Colonic mucosa (tissue), 4 donors: ENCODE measurements around the gene IL4I1. TPM values are rescaled to one million over a fixed set of nuclear protein-coding genes. Genes with fewer than 3 reads are reported as not detected.

ENCODE experiments used
- DNase-seq: peaks from one replicate; pipeline ENCODE4 v3.0.0-alpha.2; 2020
- H3K27ac ChIP-seq: fragments of 200-600 bp; one replicate; pipeline ENCODE4 v1.8.0; 2021
- H3K27me3 ChIP-seq: fragments of 200-600 bp; one replicate; pipeline ENCODE4 v1.8.0; 2021
- H3K36me3 ChIP-seq: fragments of 200-600 bp; one replicate; pipeline ENCODE4 v1.8.0; 2021
- H3K4me1 ChIP-seq: fragments of 200-600 bp; one replicate; pipeline ENCODE4 v1.8.0; 2021; ENCODE audit warnings: mild to moderate bottlenecking
- H3K4me3 ChIP-seq: fragments of 200-600 bp; one replicate; pipeline ENCODE4 v1.8.0; 2021
- H3K9ac ChIP-seq, 2 donors: one replicate each; pipeline ENCODE4 v1.7.0; 2013; ENCODE audit warnings: control low read depth in 2 of 2, low read depth in 2 of 2, low read length in 2 of 2
- H3K9me3 ChIP-seq: fragments of 200-600 bp; one replicate; pipeline ENCODE4 v1.8.0; 2021
- intact Hi-C: fragments of 100-400 bp; cut with DNase I; formaldehyde crosslinking; loops from one replicate; pipeline ENCODE4 v1.14.1; 2022
- total RNA-seq, 2 donors: library from RNA; stranded (reverse); fragmentation: NEBNext Ultra II Directional in 1 of 2; extraction: Animal tissue kit (Norgen Biotek cat#: 25700) in 1 of 2; gene quantifications; one replicate each; pipeline ENCODE4 v1.2.1, GENCODE V29; 2021
- TF ChIP-seq, protein P1 (sequence below): fragments of 200-600 bp; IDR thresholded peaks from one replicate; pipeline ENCODE4 v1.8.0; 2022; ENCODE audit warnings: antibody characterized with exemption, mild to moderate bottlenecking
- donor health status: healthy.
- donor health status: DM: no; HTN: no; CAD: no.
- donor health status: DM: no; HTN: no; CAD: no.

Gene IL4I1
- total RNA-seq, 2 donors from 2014 or later, result 1.0 to 2.4 TPM

DNA sequence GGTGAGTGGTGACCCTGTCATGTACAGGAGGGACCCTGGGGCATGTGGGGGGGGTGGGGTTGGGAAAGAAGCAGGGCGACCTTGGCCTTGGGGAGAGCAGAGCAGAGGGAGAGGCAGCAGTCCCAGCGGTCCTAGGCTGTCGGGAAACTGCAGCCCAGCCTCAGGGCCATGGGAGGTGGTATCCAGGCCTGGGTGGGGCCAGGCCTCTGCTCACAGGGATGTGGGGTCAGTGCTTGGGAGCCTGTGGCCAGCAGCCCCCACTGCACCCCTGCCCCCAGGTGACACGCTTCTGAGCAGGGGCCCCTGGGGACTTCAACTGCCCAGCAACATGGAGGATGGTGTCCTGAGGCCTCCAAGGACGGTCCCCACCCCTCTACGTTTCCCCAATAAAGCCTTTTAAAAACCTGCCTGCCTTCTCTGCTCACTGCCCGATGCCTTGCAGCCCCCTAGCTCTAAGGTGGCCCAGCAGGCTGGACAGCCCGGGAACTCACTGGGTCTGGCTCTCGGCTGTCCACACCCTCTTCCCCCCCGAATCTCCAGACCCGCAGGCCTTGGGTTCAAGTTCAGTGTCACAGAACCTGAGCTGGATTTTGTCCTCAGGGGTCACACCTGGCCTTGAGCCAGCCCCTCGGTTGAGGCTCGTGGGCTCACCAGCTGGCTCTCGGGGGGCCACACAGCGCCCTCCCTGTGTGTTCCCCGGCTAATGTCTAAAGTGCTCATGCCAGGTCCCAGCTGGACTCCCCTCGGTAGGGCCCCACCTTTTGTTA is 36.2 kb downstream of the IL4I1 start:
- no peak for DNase-seq
- H3K4me1 ChIP-seq, result peaks cover 5% of the 10 kb centered on the region
- no peaks in the 10 kb centered on the region for H3K27me3 ChIP-seq
- intact Hi-C loops, result loop anchor here (10.0 kb wide), 1 partner anchor 46 kb away; the partner anchor contains the start of genes FUZ and MED25
- TF ChIP-seq, protein P1, sequence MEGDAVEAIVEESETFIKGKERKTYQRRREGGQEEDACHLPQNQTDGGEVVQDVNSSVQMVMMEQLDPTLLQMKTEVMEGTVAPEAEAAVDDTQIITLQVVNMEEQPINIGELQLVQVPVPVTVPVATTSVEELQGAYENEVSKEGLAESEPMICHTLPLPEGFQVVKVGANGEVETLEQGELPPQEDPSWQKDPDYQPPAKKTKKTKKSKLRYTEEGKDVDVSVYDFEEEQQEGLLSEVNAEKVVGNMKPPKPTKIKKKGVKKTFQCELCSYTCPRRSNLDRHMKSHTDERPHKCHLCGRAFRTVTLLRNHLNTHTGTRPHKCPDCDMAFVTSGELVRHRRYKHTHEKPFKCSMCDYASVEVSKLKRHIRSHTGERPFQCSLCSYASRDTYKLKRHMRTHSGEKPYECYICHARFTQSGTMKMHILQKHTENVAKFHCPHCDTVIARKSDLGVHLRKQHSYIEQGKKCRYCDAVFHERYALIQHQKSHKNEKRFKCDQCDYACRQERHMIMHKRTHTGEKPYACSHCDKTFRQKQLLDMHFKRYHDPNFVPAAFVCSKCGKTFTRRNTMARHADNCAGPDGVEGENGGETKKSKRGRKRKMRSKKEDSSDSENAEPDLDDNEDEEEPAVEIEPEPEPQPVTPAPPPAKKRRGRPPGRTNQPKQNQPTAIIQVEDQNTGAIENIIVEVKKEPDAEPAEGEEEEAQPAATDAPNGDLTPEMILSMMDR, result no peak
- no peaks in the 10 kb centered on the region for H3K9me3 ChIP-seq
- peaks cover 11% of the 10 kb centered on the region for H3K36me3 ChIP-seq
- H3K27ac ChIP-seq, result no peak overlapping the region
- H3K4me3 ChIP-seq, result no peak overlapping the region
- no peak overlapping the region for H3K9ac ChIP-seq

DNA sequence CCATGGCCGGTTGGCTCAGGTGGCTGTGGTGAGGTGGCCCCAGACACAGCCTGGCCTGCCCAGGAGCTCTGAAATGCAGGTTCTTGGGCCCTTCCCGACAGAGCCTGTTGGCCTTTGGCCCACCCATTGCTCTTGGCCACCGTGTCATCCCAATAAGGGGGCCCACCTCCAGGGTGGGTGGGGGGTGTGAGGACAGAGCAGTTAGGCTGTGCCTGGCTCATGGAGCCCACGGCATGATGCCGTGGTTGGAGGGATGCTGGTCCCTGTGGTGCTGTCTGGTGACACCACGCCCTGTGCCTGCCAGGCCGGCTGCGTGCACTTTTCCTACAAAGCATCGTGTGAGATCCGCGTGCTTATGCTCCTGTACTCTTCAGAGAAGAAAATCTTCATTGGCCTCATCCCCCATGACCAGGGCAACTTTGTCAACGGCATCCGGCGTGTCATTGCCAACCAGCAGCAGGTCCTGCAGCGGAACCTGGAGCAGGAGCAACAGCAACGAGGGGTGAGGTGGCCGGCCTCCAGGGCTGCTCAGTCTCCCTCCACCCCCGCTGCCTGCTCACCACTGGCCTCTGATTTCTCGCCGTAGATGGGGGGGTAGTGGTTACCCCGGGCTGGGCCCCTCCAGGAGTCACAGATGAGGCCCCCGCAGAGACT is 36.9 kb downstream of the IL4I1 start:
- H3K4me3 ChIP-seq, result no peak overlapping the region
- H3K9ac ChIP-seq, result no peak overlapping the region
- H3K9me3 ChIP-seq, result no peaks in the 10 kb centered on the region
- H3K27ac ChIP-seq, result no peak overlapping the region
- H3K27me3 ChIP-seq, result no peaks in the 10 kb centered on the region
- peaks cover under 1% of the 10 kb centered on the region for H3K4me1 ChIP-seq
- intact Hi-C loops, result loop anchor here (10.0 kb wide), 1 partner anchor 45 kb away; the partner anchor contains the start of genes FUZ and MED25
- H3K36me3 ChIP-seq, result peaks cover 11% of the 10 kb centered on the region
- TF ChIP-seq, protein P1, result no peak
- no peak for DNase-seq

DNA sequence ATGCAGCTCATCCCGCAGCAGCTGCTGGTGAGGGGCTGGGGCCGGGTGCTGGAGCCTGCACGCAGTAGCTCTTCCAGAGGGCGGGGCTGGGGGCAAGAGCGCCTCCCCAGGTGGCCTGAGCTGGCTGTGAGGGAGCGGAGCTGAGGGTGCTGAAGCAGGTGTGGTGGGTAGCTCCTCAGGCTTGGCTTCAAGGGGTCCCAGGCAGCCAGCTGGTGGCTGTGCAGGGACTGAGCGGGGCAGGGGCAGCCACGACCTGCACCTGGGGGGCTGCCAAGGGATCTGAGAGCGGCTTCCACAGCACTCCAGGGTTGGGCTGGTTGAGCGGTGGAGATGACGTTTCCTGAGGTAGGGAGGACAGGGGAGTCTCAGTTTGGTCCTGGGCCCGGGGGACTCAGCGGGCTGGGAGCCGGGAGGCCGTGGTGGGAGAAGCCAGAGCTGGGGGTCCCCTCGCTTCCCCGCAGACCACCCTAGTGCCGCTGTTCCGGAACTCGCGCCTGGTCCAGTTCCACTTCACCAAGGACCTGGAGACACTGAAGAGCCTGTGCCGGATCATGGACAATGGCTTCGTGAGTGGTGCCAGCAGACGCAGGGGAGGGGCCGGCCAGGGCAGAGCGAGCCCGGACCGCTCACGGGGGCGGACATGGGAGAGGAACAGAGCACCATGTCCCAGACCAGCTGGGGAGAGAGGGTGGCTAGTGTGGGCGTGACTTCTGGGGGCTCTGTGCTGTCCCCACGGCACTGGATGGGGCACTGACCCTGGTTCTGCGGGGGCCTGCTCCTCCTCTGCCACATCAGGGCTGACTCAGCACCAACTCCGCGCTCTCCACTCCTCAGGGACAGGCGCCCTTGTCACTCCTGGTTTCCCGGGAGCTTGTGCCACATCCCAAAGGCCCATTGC is 38.4 kb downstream of the IL4I1 start:
- no peak overlapping the region for H3K9ac ChIP-seq
- no peak for DNase-seq
- H3K4me1 ChIP-seq, result no peaks in the 10 kb centered on the region
- intact Hi-C loops, result no loop called here
- no peak overlapping the region for H3K27ac ChIP-seq
- TF ChIP-seq, protein P1, result no peak
- H3K4me3 ChIP-seq, result no peak overlapping the region
- H3K36me3 ChIP-seq, result peaks cover 11% of the 10 kb centered on the region
- H3K27me3 ChIP-seq, result no peaks in the 10 kb centered on the region
- no peaks in the 10 kb centered on the region for H3K9me3 ChIP-seq

DNA sequence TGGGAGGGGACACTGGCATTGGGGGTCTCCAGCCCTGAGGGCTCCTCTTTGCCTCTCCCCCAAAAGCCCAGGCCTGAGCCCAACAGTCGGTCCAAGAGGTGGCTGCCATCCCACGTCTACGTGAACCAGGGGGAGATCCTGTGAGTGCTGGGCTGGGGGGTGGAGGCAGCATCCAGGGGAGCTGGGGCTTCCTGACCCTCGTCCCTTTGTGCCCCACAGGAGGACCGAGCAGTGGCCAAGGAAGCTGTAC is 38.9 kb downstream of the IL4I1 start:
- no peak for DNase-seq
- Histone ChIP-seq H3K27me3 (no peaks in the 10 kb centered on the region), H3K27ac (no peak overlapping the region), H3K9ac (no peak overlapping the region), H3K36me3 (peaks cover 11% of the 10 kb centered on the region), H3K4me1 (peaks cover 3% of the 10 kb centered on the region), H3K9me3 (no peaks in the 10 kb centered on the region), H3K4me3 (no peak overlapping the region)
- TF ChIP-seq, protein P1, result no peak
- intact Hi-C loops, result no loop called here

DNA sequence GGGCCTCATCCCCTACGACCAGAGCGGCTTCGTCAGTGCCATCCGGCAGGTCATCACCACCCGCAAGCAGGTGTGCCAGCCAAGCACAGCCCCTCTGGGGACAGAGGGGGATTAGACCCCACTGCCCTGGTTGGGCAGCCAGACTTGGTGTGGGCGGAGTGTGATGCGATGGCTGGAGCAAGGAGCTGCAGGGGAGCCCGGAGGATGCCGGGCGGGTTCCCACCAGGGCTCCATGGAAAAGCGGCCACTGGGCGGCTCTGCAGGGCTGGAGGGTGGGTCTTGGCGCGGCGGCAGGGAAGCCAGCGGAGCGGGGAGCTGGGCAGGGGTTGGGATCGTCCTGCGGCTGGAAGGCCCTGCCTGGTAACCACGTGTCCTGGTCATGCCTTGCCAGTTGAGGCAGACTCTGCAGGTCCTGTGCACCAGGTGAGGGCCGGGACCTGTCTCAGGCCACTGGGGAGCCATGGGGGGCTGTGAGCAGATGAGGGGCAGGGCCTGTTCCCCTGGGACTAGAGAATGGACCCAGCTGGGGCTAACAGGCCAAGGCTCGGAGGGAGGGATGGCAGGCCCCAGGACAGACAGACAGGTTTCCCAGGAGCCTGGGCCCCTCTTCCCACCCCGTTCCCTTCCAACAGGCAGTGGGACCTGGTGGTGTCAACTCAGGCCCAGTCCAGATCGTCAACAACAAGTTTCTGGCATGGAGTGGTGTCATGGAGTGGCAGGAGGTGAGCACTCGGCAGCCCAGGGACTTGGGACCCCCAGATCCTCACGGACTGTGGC is 39.4 kb downstream of the IL4I1 start:
- intact Hi-C loops, result no loop called here
- Histone ChIP-seq H3K4me1 (peaks cover 7% of the 10 kb centered on the region), H3K27me3 (no peaks in the 10 kb centered on the region), H3K27ac (no peak overlapping the region), H3K36me3 (peaks cover 11% of the 10 kb centered on the region), H3K9ac (no peak overlapping the region), H3K9me3 (no peaks in the 10 kb centered on the region), H3K4me3 (no peak overlapping the region)
- TF ChIP-seq, protein P1, result no peak
- DNase-seq, result no peak
